ENCODE data around the gene CNTN5.

Gene CNTN5

GRCh38 chr11:99171330-99171729 lies 150.6 kb downstream of the CNTN5 start:
- DNase-seq: no peak

DNA sequence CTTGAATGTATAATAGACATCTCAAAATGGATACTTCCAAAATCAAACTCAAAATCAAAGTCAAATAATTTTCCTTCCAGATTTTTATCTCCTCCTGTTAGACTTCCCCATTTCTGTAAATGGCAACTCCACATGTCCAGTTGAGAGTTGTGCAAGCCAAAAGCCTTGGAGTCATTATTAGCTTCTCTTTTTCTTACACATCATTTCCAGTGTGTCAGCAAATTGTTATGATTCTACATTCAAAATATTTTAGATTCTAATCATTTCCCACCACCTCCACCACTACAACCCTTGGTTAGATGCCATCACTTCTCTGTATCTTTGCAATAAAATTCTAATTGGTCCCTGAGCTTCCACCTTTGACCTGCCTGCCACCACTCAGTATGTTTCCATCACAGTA lies 155.7 kb downstream of the CNTN5 start:
- no peak for DNase-seq

GRCh38 chr11:99177446-99177845 lies 156.7 kb downstream of the CNTN5 start:
- no peak for DNase-seq

- no peak for DNase-seq
These were observed 163.4 kb downstream of the CNTN5 start for GRCh38 chr11:99184146-99184545.

DNA sequence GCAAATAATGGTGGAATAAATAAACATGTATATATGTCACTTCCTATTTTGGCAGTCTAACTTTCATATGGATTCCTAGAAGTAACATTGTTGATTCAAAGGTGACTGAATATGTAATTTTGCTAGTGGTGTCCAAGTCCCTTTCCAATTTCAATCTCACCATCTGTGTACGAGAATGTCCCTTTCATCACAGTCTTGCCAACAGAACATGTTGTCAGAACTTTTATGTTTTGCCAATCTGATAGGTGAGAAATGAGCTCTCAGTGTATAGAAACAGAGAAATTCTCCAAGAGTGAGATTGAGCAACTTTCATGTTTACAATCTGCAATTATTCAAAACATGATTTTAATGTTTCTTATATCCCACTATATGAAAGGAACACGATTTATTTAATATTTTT lies 167.5 kb downstream of the CNTN5 start:
- DNase-seq: no peak

- DNase-seq: no peak
These were observed 172.0 kb downstream of the CNTN5 start for GRCh38 chr11:99192716-99193115.

- DNase-seq: no peak
These were observed 176.7 kb downstream of the CNTN5 start for GRCh38 chr11:99197477-99197876.

DNA sequence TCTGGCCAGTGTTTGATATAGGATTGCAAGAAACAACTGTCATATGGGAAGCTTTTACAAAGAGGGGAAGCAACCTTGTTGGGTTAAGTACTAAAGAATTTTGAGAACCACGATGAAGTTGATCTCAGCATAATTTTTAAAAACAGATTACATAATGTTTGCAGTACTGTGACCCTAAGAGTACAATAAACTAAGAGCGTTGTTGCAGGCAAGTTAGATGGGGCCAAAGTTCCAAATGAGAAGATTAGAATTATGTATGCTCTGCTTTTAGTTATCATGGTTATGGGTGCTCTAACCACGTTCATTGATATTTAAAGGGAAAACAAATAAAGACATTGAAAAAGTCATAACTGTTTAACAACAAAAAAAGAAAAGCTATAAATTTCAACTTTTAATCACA lies 177.5 kb downstream of the CNTN5 start:
- no peak for DNase-seq

- no peak for DNase-seq
These were observed 178.6 kb downstream of the CNTN5 start for GRCh38 chr11:99199341-99199740.

GRCh38 chr11:99200720-99201119 lies 180.0 kb downstream of the CNTN5 start:
- DNase-seq: no peak

DNA sequence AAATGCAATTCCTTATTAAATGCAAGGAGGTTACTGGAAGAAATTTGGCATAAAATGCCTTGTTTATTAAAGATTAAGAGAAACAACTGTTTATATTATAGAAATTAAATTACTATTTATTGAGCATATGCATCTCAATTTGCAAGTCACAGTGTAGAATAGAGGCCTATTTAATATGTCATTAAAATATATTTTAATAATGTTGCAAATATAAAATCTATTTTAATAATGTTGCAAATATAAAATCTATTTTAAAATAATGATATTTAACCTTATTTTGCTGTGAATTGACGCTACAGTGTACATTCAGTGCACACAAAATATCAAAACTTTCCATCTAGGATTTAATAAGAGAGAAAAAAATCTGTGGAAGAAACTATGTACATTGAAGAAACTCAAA lies 188.1 kb downstream of the CNTN5 start:
- no peak for DNase-seq

DNA sequence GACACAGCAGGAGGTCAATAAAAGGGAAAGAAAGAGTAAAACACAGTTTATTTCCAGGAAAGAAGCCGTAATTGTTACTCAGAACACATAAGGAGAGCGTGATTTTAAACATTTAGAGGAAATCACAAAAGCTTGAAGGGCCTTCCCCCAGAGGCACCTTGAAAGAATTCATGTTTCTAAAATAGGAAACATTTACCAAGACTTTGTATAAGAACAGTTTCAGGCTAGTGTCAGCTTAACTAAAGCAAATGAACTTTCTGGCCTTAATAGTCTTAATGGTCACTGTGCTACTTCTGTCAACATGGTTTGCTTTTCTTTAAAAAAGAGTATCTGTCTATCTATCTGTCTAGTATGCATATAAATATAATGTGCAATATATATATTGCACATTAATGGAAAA lies 208.8 kb downstream of the CNTN5 start:
- DNase-seq: no peak

GRCh38 chr11:99234534-99234933 lies 213.8 kb downstream of the CNTN5 start:
- no peak for DNase-seq

DNA sequence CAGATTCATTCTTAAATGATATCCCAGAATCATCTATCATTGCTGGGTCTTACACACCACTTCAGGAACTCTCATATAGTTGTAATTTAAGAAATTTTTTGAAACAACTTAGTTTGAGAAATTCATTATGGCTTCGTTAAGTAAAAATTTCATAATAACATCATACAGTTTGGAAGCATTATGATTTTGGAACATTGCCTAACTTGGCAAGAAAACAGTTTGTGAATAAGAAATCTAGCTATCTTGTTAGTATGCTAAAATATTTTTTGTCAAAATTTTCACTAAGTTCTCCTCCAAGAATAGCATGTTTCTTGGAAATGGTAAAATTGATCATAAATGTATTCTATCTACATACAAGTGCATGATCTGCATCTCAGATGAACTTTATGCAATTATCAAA lies 217.7 kb downstream of the CNTN5 start:
- DNase-seq: no peak

DNA sequence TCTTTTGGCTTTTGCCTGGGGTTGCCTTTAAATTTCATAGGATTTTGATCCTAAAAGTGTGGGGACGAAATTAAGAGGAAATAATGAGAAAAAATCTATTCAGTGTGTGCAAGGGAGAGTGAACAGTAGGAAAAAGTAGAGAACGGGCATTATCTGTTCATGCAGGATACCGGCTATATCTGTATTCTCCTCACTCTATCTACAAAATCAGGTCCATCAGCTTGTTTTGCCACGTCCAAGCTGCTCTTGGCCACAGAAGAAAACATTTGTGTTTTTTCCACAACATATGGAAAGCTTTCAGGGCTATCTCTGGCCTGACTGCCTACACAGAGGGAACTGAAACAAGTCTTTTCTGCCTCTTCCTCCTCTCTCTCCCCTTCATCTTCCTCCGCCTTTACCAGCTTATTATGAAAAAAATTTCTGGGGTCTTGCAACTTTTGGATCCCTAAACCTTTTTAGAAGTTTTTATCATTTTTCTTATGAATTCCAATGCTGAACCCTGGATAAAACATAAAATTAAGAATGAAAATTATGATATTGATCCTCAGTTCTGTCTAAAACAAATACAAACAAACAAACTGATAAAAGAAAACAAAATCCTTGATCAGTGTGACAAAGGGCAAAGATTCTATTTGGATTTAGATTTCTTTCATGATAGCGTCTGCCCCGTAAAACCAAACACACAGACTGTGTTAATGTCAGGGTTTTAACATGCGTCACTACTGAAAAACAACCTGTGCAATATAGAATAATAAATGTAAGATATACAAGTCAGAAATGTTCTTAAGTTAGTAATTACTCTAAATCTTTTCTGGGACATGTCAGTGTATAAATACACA lies 219.7 kb downstream of the CNTN5 start:
- no peak for DNase-seq

DNA sequence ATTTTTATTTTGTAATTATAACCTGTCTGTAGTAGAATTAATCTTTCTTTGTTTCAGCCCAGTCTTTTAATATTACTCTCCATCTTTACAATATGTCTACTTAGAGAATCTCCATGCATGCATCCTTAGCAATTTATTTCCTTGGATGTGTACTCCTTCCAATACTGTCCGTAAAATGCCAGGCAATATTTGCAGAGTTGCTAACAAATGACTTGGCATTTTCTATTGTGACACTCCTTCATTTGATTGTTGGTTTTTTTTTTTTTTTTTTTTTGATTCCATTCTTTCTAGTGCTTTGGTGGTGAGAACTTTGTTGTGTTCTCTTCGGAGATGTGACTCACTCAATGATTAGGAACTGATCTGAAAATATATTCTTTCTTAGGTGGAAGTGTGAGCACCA lies 220.3 kb downstream of the CNTN5 start:
- DNase-seq: no peak

DNA sequence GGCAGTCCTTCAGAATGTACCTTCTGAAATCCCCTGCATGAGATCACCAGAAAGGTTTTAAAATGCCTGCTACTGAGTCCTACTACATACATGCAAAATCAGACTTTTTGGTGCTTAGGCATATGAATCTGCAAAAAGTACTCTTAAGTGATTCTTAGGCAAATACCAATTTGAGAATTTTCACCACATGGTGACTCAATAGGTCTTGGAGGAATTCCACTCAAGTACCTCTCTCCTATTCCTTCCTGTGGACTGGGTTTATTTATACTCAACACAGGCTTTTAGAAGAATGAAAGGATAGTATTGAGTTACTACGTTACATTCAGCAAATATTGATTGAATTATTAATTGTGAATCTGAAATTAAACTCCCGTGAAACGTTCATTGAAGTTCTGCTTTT lies 223.9 kb downstream of the CNTN5 start:
- no peak for DNase-seq

GRCh38 chr11:99246199-99246598 lies 225.4 kb downstream of the CNTN5 start:
- DNase-seq: no peak

DNA sequence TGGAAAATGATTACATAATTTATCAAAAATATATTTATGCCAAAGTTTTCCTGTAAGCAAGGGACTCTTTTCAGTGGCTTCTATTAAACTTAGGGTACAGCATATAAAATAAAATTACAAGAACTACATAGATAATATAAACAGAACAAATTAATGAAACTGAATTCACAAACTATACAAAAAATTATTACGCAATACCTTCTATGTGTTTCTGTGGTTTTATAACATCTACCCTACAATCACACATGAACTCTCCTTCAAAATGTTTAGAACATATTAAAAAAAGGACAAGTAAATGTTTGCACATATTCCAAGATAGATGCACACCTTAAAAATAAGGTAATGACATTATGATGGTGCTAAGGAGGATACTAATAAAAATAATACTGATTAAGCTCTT lies 235.9 kb downstream of the CNTN5 start:
- DNase-seq: no peak

GRCh38 chr11:99257131-99257530 lies 236.4 kb downstream of the CNTN5 start:
- no peak for DNase-seq

DNA sequence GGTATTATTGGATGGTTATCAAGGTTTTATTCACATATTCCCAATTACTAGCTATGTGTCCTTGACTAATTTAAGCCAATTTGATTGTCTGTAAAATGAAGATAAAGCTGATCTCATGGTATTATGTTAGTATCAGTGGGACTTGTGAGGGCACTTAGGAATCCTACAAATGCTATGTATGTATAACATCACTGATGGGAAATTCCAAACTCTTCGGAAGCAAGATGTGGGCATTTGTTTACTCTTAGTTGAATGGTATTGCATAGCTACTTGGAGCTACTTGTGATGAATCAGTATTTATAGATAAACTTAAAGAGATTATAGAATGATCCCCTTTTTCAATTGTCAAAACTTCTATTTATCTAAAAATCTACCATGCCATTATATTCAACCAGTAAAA lies 239.9 kb downstream of the CNTN5 start:
- DNase-seq: no peak

DNA sequence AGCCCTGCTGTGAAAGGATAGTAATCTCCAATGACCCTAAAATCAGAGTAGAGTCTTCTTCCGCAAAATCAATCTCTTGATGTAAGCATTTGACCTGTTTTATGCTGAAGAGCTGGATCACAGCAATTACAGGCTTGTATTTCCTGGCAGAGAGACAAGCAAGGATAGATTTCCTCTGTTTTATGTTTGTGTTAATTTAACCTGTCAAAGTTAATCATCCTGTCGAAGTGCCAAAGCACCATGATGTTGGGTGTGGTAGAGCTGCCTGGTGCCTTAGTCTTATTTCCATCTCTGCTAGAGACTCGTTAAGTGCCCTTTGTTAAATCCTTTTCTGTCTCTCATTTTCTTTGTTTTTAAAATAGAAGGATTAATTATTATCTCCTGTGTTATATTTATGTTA lies 248.1 kb downstream of the CNTN5 start:
- no peak for DNase-seq

GRCh38 chr11:99271527-99271926 lies 250.8 kb downstream of the CNTN5 start:
- DNase-seq: no peak

DNA sequence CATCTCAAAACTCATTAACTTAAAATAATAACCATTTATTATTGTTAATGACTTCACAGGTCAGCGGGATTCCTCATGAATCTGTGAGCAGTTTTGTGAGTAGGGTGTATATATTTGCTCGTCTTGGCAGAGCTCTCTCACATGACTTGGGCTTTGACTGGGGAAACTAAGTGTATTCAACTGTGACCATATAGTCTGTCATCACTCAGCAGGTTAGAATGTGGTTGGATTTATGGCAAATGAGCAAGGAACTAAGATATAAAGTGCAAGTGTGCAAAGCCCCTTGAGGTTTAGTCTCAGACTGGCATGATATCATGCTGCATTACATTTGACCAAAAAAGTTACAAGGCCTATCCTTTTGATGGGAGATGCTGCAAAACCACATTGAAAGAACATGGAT lies 254.8 kb downstream of the CNTN5 start:
- DNase-seq: no peak

- no peak for DNase-seq
These were observed 256.5 kb downstream of the CNTN5 start for GRCh38 chr11:99277281-99277680.

Data from CD4-positive, alpha-beta T cell treated with Interleukin-4 for 1 hour (primary cell).